Measurements from ENCODE around the gene DGKI.

DNA sequence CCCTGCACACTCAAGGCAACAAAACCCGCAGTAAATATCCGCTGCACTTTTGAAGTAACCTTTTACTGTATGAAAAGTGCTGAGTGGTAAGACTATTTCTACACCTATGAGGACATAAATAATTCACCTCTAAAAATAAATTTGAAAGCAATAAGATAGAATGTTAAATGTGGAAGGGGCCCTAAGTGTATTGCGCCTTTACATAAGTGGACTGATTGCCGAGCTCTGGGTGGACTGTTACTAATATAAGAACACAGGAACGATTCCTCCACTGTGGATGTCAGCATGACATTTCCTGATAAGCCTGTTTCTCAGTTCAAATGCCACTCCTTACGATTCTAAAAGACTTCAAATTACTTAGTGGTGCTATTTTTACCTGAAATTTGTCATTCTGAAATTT lies 311.2 kb downstream of the DGKI start:
- TF ChIP-seq GATA2 (IDR thresholded peaks at IDR 0.05; ENCODE audit: low read depth, low read length): no peak
- TF ChIP-seq GATA3 (IDR thresholded peaks at IDR 0.05; ENCODE audit: low read depth, low read length): no peak

Data from SH-SY5Y (cell line).